GM12892 (cell line): ENCODE data around the gene SLC15A3.

Experiments used
- POLR2A ChIP-seq: IDR thresholded peaks from 2 replicates; pipeline ENCODE4 v1.6.1; 2011; ENCODE audit warnings: low read depth, low read length, control low read depth
- TAF1 ChIP-seq: IDR thresholded peaks from 2 replicates; pipeline ENCODE4 v1.6.1; 2011; ENCODE audit warnings: low read depth, mild to moderate bottlenecking, control low read depth, low read length, borderline replicate concordance

DNA sequence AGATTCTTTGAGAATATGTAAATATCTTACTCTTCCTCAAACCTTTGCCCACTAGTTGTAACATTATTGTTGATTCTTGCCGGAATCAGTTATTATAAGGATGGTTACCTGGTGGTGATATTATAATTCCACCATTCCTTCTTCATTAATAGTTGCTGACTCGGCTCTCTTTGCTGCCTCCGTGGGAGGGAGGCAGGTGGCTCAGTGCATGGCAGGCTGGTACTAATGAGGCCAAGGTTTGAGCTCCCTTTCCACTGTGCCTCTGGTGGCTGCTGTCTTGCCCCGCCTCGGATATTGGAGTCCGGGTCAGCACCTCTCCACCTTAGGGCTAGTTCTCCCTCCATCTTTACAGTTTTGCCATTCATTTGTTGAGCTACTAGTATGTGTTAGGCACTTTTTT is 32.2 kb upstream of the SLC15A3 start:
- no peak for TF ChIP-seq POLR2A
- no peak for TF ChIP-seq TAF1
